ENCODE results near the gene C5orf63.
"Not testable (repeated sequence)": the region's sequence is repeated elsewhere in the genome, so short reads cannot be mapped to it uniquely, and the experiment has no call there.

C5orf63 gene

DNA sequence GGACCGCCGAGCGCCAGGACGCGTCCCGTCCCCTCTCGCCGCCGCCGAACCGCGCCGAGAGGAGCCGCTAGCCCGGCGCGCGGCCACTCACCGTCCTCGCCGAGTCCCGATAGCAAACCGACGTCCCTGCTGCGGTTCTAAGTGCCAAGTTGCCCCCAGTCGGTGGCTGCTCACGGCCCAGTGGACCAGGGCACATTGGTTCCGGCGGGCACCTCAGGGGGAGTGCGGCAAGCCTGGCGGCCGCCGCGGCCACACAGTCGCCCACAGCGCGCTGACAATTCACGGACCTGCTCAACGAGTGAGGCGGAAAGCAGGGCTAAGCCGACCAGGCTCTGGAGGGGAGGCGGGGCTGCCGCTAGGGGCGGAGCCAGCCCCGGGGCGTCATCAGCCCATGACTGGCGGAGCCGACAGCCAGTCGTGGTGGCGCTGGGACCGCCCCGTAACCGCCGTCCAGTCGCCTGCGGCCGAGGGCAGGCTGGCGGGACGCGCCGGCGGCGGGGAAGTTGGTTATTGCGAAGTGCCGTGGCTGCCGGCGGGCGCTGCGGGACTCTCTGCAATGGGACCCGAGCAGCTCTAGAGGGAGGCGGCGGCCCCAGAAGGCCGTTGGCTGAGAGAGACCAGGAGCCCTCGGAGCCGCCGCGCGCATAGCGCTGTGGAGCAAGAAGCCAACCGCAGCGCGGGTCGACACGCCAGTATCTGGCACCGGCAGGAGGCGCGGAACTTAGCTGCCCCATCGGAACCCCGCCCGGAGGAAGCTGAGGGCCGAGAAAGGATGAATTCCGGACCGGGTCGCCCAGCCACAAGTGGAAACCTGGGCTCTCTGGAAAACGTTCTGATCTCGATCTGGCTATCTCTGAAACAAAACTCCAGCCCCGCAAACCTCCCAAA lies 42.8 kb downstream of the C5orf63 start, which contains the start of gene MARCHF3:
Gene MARCHF3, minus strand, starts transcription at position 300 of the 888 bp plus-strand sequence. CDS start 112,387 bp downstream, outside the sequence.
- peak; percentile 92 for DNase-seq (ENCODE audit: low read depth)

- DNase-seq (ENCODE audit: low read depth), result peak; percentile 6
Observed at GRCh38 chr5:127029581-127030258, 43.6 kb downstream of the C5orf63 start.

DNA sequence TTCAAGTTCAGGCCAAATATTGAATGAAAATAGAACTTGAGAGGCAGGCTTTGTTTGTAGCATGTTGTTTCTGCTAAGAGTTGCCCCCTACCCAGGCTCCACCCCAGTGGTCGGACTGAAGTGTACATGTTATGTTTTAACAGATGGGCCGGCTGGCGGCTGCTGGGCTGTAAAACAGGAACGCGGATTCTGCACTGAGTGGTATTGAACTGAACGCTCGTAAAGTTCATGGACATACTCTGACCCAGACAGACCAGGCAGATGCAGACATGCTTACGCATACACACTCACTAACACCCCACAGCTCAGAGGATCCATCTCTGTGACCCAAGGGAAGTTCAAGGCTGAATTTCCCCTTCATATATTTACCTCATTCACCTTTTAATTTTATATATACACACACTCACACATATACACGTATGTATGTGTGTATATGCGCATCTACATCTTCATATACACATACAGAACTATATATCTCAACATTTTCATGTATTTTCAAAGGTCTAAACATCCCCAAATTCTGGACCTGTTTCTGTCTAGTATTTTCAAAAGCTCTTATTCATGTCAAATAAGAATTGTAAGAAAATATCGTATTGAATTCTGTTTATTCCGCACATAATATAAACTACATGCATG lies 44.4 kb downstream of the C5orf63 start:
- DNase-seq (ENCODE audit: low read depth), result no peak

- no peak for DNase-seq (ENCODE audit: low read depth)
Observed at GRCh38 chr5:127027539-127027938, 45.8 kb downstream of the C5orf63 start.

GRCh38 chr5:127026166-127026565 lies 47.1 kb downstream of the C5orf63 start:
- no peak for DNase-seq (ENCODE audit: low read depth)

DNA sequence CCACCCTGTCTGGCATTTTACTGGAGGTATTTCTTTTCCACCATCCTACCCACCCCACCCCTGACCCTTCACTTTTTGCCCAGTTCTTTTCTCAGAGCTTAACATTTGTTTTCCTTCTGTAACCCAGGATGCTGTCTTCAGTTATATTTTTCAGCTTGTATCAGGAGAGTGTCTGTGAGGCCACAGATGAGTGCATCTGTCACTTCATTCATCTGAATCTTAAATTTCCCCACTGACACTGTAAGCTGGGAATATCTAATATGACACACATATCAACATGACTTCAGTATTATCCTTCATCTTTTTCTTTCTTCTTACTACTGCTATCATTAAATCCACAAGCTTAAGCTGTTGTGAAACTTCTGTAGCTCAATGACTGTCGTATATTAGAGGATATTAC lies 47.8 kb downstream of the C5orf63 start:
- no peak for DNase-seq (ENCODE audit: low read depth)

GRCh38 chr5:127024821-127025220 lies 48.5 kb downstream of the C5orf63 start:
- no peak for DNase-seq (ENCODE audit: low read depth)

DNA sequence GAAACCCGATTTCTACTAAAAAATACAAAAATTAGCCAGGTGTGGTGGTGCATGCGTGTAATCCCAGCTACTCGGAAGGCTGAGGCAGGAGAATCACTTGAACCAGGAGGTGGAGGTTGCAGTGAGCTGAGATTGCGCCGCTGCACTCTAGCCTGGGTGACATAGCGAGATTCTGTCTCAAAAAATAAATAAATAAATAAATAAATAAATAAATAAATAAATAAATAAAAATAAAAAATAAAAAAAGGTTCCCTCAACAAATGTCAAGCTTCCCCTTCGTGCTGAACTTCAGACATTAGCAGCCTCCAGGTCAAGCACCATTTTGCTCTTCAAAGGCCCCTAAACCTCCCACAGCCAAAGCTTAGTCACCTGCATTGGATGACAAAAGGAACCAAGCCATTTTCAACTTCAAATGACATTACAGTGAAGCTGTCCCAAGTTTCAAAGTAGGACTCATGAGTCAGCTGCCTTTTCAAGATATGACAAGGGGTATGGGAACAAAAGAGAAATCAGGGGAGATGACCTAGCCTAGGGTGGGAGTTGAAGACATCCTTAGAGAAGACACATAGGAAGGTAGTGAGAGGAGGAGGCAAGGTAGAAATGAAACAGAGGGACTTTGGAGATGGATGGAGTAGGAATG lies 49.6 kb downstream of the C5orf63 start:
- not testable (repeated sequence) for DNase-seq (ENCODE audit: low read depth)

GRCh38 chr5:127022846-127023245 lies 50.5 kb downstream of the C5orf63 start:
- DNase-seq (ENCODE audit: low read depth), result no peak

DNA sequence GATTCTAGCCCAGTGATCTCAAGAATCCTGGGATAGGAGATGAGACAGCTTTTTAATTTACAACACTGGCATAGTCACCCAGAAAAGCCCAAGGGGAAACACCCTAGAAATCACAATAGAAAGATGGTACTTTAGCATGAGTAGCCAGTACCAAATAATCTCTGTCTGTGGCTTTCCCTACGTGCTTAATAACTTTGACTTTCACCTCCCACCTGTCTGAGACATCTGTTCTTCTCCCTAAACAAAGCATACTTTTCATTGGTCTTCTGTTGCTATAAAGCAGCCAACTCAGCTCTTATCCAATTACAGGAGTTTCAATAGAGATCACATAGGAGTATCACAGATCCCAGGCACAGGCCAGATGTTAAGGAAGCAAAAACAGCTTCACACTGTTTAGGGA lies 53.4 kb downstream of the C5orf63 start:
- no peak for DNase-seq (ENCODE audit: low read depth)

- DNase-seq (ENCODE audit: low read depth), result not testable (repeated sequence)
Observed at GRCh38 chr5:127016722-127017121, 56.6 kb downstream of the C5orf63 start.

DNA sequence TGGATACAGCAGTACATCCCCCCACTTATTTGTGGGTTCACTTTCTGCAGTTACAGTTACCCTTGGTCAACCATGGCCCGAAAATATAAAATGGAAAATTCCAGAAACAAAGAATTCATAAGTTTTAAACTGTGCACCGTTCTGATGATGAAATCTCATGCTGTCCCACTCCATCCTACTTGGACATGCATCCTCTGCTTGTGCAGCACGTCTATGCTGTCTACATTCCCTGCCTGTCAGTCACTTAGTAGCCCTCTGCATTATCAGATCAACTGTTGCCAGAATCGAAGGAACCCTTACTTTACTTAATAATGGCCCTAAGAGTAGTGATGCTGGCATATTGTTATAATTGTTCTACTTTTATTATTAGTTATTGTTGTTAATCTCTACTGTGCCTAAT lies 57.6 kb downstream of the C5orf63 start:
- no peak for DNase-seq (ENCODE audit: low read depth)

DNA sequence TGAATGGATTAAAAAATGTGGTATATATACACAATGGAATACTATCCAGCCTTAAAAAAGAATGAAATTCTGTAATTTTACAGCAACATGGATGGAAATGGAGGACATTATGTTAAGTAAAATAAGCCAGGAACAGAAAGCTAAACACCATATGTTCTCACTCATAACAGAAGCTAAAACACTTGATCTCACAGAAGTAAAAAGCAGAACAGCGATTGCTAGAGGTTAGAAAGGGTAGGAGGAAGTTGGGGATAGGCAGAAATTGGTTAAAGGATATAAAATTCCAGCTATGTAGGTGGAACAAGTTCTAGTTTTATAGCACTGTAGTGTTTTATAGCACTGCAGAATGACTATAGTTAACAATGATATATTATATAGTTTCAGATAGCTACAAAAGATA lies 58.7 kb downstream of the C5orf63 start:
- DNase-seq (ENCODE audit: low read depth), result no peak

DNA sequence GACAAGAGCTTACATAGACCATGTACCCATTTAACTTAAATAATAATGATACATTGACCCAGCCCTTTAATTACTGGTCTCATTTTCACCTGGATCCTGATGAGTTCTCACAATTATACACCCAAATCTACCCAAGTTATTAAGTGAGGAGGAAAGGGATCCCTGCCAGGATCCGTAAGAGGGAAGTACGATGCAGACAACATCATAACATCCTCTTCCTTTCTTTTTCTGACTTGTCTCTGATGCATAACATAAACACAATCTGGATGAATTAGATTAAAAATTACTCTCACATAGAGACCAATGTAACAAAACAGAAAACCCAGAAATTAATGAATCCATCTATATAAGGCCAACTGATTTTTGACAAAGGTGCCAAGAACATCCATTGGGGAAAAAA lies 59.9 kb downstream of the C5orf63 start:
- no peak for DNase-seq (ENCODE audit: low read depth)

- DNase-seq (ENCODE audit: low read depth), result no peak
Observed at GRCh38 chr5:127012916-127013315, 60.4 kb downstream of the C5orf63 start.

- no peak for DNase-seq (ENCODE audit: low read depth)
Observed at GRCh38 chr5:127011961-127012644, 61.2 kb downstream of the C5orf63 start.

DNA sequence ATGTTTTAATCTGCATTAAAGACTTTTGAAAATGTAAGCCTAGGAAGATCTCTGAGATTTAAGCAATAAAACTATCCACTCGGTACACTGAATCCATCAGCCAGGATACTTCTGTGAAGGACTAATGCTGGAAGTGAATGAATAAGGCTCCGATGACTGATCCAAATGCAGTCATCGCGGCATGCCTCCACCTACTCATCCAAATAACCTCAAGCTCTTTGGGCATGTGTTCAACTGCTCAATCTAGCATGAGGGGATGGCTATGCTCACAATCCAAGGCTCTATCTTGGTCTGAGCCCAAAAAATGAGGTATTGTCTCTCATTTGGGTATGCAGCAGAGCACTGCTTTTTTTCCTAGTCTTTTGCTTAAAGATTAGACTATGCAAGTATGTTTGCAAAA lies 62.1 kb downstream of the C5orf63 start:
- no peak for DNase-seq (ENCODE audit: low read depth)

GRCh38 chr5:127010362-127010761 lies 62.9 kb downstream of the C5orf63 start:
- no peak for DNase-seq (ENCODE audit: low read depth)

- no peak for DNase-seq (ENCODE audit: low read depth)
Observed at GRCh38 chr5:127009784-127010183, 63.5 kb downstream of the C5orf63 start.

- no peak for DNase-seq (ENCODE audit: low read depth)
Observed at GRCh38 chr5:127008300-127008975, 64.9 kb downstream of the C5orf63 start.

- DNase-seq (ENCODE audit: low read depth), result no peak
Observed at GRCh38 chr5:127007522-127007921, 65.8 kb downstream of the C5orf63 start.
